Measurements from ENCODE around the gene UNC13A.

Gene UNC13A

DNA sequence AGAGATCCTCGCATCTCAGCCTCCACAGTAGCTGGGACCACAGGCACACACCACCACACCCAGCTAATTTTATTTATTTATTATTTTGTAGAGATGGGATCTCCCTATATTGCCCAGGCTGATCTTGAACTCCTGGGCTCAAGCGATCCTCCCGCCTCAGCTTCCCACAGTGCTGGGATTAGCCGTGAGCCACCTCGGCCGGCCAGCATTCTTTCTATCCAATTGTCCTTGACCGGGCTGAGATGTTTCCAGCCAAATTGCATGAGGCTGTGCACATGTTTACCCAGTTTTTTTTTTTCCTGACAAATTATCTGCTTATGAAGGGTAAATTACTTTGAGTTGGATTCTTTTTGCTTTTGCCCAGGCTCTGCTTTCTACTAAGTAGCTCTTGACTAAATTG, 28.2 kb downstream of the UNC13A start:
- no peak for DNase-seq

DNA sequence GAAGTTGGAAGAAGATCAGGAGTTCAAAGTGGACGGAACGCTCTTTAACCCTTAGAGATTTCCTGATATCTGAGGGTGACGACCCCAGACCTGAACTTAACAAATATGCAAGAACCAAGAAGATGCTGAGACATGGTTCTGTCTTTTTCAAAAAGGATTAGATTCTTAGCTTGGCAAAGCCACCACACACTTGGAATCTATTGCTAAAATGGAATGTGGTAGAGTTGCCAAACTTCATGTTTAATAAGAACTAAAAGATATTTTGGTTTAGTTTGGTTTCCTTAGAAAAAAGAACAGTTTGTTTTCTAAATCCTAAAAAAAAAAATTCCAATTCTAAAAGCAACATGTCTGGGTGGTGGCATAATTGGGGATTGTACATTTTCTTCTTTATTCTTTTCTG, 29.5 kb downstream of the UNC13A start:
- no peak for DNase-seq

DNA sequence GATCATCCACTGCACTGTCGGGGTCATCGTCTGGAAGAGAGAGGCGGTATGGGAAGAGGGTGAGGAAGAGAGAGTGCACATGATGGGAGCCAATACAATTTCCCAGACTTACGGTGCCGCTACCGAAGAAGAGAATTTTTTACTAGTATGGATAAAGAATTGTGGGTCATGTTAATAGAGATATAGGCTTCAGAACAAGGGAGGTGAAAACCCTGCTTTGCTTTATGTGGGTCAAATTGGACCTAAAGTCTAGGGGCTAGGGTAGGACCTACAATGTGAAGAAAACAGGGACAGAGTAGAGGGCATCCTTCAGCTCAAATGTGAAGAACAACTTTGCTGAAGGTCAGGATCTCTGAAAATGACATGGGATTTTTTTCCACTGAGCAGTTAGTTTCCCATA, 29.9 kb downstream of the UNC13A start:
- no peak for DNase-seq

DNA sequence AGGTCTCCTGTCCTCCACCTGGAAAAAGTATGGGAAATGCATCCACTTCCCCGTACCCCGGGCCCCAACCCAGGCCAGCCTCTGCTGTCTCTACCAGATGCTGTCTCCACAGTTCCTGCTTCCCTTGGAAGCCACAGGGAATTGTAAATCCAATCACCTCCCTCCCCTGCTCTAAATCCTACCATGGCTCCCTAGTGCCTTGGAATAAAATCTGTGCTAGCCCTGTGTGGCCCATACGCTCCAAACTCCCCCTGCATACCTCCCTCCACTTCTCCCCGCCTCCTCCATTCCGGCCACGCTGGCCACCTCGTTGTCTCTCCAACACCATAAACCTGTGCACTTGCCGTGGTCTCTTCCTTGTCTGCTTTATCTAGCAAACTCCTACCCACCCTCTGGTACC, 31.2 kb downstream of the UNC13A start:
- DNase-seq, result no peak

DNA sequence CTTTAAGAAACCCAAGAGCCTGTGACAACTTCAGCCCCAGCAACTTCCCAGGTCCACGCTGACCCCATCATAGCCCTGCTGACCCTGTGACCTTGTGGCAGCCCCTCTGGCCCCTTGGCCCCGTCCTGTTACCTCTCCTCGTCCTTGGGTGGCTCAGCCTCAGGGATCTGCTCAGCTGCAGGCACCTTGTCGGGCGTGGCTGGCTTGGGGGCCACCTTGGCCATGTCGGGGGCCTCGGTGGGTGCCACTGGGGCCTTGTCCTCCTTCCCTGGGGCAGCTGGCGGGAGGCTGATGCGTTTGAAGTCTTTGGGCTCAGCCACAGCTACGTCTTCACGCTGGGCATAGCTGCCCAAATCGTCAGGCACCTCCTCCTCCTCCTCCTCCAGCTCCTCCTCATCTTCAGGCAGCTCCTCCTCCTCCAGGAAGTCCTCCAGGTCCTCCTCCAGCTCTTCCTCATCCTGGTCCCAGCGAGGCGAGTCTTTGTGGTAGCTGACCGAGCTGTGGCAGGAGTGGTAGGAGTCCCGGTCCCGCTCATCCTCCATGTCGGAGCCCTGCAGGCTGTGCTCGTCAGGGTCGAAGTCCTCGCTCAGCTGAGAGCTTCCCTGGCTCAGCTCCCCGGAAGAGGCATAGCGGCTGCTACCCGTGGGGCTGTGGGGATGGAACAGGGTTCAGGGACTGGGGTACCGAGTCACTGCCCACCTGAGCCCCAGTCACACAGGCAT, 32.2 kb downstream of the UNC13A start:
- DNase-seq, result no peak

DNA sequence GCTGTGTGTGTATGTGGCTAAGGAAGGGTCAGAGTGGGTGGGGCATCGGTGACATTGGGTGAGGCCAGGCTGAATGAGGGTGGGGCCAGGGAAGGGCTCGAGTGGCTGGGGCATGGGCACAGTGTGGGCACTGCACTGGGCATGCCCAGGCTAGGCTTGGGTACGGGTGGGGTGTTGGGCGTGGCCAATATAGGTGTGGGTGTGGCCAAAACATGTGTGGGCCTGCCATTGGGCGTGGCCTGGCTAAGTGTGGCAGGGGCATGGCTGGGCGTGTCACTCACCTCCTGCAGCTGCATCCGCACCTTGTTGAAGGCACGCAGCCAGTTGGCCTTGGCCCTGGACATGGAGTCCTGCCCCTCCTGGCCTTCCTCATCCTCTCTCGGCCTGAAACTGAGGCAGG, 33.2 kb downstream of the UNC13A start:
- DNase-seq, result no peak

DNA sequence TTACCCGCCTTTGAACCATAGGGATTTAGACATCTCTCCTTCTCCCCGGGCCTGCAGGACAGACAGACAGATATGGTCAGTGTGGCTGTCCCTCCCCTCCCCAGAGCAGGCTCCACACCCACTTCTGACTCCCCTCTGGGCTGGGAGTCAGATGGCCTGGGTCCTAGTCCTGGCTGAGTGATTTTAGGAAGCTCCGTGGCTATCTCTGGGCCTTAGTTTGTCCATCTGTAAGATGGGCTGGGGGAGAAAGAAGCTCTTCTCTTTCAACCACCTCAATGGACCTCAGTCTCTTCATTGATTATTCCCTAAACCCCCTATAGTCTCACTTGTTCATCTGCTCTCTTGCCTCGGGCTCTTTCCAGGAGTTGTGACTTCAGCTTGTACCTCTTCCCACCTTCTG, 35.5 kb downstream of the UNC13A start:
- DNase-seq, result no peak

DNA sequence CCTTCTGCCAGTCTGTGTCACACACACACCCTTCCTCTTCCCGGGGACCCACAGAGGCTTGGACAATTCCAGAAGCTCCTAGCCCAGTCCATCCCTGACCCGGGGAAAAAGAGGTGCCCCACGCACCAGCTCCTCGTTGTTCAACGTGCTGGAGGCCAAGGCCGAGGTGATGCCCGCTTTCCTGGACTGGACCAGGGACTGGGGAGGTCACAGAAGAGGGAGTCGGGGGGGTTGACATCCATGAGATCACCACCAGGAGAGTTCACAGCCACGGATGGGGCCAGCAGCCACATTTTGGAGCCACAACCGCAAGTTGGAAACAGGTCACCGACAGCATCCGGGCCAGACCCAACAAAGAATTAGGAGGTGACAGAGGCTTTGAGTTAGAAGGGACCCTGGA, 39.4 kb downstream of the UNC13A start:
- no peak for DNase-seq

DNA sequence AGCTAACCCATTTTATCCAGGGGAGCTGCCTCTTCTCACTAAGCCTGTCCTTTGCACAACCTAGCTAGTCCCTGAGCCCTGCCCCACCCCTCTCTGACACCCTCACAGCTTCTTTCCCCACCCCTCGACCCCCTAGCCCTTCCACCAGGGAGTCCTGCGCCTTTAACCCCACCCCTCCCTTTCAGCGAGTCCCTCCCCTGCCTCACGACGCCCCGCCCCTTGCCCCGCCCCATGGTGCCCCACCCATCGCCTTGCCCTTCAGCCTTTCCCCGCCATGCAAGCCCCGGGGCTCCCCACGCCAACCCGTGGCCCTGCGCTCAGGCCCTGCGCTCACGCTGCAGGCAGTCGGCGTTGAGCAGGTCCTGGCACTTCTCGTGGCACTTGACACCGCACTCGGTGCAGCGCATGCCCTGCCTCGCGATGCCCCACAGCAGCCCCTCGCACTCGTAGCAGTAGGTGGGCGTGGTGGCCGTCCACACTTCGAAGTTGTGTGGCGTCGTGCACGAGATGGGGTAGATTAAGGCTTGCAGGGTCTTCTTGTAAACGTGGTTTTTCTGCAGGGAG, 40.0 kb downstream of the UNC13A start:
- DNase-seq, result no peak

DNA sequence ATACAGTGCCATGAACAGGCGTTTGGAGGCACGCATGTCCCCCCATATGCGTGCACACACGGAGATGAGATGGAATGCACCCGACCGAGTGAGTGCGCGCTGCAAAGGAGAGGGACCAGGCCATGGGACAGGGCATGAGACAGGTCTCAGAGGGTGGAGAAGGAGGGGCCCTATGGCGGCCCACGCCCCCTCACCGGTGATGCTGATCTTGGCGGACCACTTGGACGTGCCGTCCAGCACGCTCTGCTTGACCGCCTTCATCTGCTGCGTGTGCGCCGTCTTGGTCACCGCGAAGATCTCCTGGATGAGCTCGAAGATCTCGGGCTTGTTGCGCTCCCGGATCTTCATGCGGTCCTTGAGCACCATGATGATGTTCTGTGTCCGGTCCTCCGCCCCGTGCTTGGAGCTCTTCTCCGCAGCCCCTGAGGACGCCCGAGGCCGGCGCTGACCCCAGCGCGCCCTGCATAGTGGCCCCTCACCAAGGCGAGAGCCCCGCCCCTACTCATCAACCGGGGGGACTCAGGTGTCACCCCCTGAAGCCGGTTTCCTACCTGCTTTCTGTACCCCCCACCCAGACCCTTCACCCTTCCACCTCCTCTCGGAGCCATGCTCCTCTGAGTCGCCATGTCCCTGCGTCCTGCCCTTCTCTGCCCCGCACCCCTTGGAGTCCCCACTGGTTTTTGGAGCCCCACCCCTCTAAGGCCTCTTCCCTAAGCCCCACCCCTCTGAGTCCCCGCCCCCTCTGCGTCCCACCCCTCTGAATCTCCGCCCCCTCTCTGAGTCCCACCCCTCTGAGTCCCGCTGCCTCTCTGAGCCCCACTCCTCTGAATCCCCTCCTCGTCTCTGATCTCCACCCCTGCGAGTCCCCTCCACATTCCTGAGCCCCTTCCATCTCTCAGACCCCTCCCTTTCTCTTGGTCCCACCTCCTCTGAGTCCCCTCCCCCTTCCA, 40.8 kb downstream of the UNC13A start:
- no peak for DNase-seq

DNA sequence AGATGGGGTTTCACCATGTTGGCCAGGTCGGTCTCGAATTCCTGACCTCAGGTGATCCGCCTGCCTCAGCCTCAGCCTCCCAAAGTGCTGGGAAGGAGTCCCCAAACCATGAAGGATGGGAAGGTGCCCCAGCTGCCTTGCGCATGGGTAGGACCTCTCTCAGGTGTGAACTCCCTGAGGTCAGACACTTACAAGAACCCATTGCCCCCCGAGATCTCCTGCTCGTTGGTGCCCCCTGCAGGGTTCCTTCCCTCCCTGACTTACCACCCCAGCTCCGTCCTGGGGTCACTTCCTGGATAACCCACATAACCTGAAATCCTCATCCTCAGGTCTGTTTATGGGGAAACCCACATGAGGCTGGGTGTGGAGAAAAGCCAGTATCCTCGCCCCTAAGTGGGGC, 41.7 kb downstream of the UNC13A start:
- DNase-seq, result no peak

DNA sequence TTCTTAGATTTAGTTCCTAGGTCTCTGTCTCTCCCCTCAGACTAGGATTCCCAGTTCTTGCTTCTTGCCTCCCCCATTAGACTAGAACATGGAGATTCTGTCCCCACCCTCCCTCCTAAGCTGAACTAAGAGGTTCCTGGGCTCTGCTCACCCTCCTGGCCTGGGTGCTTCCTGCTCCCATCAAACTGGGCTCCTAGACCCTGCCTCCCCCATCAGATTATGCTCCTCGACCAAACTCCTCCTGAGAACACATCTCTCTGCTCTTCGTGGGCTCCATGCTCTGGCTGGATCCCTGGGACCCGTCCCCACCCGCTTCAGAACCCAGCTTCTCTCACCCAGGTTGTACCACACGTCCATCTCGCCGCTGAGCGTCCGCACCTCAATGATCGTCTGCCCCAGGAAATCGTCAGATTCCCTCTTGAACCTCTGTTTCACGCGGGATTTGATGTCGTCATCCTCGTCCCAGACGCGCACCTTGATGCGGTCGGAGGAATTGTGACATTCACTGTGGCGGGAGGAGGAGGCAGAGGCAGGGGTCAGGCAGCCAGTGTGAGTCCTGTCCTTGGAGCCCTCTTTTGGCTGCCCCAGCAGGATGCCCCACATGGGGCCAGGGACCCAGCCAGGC, 42.7 kb downstream of the UNC13A start:
- DNase-seq, result no peak

DNA sequence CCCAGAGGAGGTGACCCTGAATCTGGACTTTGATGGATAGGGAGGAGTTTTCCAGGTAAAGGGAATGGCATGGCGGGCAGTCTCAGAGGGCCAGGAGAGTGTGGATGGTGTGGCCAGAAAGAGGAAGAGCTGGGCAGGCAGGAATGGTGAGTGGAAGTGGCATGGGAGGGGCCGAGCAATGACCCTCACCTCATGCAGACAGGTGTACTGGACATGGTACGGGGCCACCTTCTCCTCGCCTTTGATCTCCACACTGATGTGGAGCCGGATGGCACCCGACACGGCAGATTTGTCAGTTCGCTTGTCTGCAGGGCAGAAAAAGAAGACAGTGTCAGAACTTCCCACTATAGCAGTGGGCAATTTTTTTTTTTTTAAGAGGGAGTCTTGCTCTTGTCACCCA, 45.5 kb downstream of the UNC13A start:
- no peak for DNase-seq

DNA sequence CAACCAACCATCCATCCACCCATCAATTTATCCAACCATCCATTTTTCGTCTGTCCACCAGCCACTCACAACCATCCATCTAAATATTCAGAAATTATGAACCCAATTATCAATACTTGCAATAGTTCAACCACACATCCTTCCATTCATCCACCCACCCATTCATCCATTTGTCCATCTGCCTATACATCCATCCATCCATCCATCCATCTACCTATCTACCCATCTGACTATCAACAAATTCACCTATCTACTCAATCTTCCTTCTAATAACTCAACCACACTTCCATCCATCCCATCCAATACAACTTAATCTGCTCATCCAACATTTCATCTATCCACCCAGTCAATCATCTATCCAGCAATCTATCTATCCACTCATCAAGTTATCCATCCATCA, 46.3 kb downstream of the UNC13A start:
- DNase-seq, result no peak

DNA sequence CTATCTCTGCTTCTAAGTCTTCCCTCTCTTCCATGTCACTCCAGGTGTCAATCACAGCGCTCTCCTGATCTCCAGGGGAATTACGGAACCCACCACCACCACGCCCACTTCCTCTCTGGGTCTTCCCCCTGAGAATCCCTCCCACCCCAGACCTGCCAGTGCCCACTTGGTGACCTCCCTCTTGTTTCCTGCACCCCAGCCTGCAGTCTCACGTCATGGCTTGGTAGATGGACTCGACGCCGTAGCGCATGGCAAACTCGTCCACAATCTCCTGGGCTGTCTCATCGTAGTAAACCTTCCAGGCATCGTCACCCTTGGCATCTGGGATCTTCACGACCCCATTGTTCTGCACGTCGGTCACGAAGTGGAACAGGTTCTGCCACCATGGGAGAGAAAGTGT, 47.0 kb downstream of the UNC13A start:
- no peak for DNase-seq

DNA sequence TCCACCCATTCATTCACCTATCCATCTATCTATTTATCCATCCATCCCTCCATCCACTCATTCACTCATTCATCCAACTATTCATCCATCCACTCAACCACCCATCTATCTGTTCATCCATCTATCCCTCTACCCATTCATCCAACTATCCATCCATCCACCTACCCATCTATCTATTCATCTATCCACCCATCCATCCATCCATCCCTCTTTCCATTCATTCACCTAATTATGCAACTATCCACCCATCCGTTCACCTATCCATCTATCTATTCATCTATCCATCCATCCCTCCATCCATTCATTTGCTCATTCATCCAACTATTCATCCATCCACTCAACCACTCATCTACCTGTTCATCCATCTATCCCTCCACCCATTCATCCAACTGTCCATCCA, 54.5 kb downstream of the UNC13A start:
- no peak for DNase-seq

DNA sequence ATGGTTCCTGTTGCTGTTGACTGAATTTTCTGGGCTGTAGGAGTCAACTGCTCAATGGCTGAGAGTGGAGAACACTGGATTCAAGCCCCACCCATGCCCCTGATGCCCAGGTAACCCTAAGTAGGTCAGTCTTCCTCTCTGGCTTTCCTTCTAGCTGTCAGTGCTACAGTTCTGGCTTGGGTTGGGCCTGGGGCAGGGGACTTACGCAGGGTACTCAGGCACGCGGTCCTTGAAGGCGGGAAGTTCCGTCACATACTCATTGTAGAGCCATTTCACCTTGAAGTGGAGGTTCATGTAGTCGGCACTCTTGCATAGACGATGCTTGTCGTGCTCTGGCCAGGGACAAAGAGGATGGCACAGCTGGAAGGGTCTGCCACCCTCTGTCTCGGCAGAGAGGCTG, 55.6 kb downstream of the UNC13A start:
- no peak for DNase-seq

DNA sequence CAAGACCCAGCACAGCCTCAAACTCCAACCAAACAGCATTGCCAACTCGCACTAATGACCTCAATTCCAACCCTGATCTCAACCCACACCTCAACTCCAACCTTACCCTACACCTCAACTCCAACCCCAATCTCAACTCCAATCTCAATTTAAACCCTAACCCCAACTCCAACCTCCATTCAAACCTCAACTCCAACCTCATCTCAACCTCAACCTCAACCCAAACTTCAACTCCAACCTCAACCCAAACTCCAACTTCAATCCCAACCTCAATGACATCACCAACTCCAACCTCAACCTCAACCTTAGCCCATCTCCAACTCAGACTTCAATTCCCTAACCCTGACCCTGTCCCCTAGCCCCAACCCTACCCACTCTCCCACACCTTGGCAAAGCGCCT, 58.4 kb downstream of the UNC13A start:
- no peak for DNase-seq

DNA sequence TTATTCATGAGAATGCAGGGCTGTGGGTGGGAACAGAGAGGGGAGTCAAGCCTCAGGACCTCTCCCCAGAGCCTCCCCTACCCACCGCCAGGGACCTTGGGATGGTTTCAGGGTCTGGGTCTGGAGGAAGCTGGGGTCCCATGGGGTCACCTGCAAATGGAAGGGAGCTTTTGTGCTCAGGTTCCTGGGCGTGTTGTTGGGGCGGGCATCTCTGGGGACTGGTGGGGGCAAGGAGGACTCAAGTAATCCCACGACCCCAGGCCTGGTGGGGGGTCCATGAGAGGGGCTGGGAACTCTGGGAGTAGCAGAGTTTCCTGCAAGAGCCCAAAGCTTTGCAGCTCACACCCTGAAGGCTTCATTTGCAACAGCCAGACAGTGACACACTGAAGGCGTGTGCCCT, 60.2 kb downstream of the UNC13A start:
- no peak for DNase-seq

DNA sequence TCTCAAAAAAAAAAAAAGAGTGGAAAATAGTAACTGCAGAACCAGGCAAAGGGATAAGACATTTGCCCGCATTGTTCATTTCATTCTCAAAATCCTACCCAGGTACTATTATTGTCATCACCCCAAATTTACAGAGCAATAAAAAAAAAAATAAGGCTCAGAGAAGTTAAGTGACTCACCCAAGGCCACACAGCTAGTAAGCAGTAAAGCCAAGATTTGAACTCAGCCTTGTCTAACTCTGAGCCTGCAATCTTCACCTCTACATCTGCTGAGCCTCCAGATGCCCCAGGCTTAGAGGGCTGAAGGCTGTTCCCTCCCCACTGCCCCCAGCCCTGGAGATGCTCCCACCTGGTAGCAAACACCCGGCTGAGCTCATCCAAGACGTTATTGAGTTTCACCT, 61.0 kb downstream of the UNC13A start:
- DNase-seq, result no peak

DNA sequence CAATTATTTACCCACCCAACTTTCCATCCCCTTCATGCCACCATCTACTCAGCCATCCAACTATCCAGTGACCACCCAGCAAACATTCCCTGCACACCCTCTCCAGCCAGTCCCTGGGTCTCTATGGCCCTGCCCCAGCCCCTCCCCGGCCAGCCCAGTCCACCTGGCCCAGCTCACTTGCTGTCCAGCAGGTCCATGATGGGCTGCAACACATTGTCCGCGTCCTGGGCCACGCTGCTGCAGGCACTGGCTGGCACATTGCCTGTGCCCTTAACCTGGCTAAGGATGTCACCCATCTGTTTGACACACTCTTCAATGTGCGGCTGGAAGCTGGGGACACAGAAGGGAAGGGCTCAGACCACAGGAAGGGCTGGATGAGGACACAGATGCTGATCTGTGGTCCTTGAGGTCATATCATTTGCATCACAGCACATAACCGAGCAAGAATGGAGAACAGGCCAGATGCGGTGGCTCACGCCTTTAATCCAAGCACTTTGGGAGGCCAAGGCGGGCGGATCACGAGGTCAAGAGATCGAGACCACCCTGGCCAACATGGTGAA, 61.6 kb downstream of the UNC13A start:
- DNase-seq, result no peak

DNA sequence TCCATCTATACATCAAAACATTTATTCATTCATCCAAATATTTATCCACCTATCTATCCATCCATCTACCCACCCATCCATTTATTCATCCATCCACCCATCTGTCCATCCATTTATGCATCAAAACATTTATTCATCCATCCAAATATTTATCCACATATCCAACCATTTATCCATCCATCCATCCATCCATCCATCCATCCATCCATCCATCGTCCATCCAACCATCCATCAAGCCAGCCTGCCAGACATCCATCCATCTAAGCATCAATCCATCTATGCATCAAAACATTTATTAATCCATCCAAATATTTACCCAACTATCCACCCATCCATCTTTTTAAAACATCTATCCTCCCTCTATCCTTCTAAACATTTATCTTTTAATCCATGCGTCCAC, 62.2 kb downstream of the UNC13A start:
- no peak for DNase-seq

DNA sequence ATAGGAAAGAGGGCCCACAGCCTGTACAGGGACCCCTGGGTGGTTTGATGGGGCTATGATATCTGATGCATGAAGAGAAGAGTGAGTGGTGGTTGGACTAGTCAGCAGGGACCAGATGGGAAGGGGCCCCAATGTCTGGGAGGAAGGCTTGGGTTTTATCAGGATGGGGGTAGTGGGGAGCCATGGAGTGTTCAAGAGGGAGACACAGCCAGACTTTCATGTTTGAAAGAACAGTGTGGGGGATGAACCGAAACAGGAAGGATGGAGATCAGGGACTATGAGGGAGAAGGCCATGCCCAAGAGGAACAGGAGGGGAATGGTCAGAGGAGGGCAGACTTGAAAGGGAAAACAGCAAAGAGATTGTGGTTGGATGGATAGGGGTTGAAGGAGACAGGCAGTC, 63.1 kb downstream of the UNC13A start:
- DNase-seq, result no peak
